ENCODE results near the gene ITGB8. TPM values are rescaled to one million over a fixed set of nuclear protein-coding genes. Genes with fewer than 3 reads are reported as not detected.

ITGB8 gene
- total RNA-seq, 1 experiment from 2014 or later, result 2.4 TPM

- BruUV-seq (replicated peaks), result no TSS peak
- H3K27ac ChIP-seq (ENCODE audit: low read depth, low read length), result no peak overlapping the region
- intact Hi-C loops (cut with micrococcal nuclease), result no loop called here
- H3K79me2 ChIP-seq (ENCODE audit: insufficient read depth, low read length), result no peaks in the 10 kb centered on the region
- DNase-seq (ENCODE audit: low read depth, low spot score), result no peak
- H4K20me1 ChIP-seq (ENCODE audit: insufficient read depth), result no peaks in the 10 kb centered on the region
- no peak for TF ChIP-seq RAD21 (IDR thresholded peaks at IDR 0.05; ENCODE audit: low read depth)
- no peak for TF ChIP-seq FOSL1 (IDR thresholded peaks at IDR 0.05; ENCODE audit: low read depth)
- TF ChIP-seq ZNF274 (IDR thresholded peaks at IDR 0.05; ENCODE audit: low read depth, low read length), result no peak
- no peak for TF ChIP-seq CTCF (IDR thresholded peaks at IDR 0.05 in 2 of 3, conservative IDR thresholded peaks at IDR 0.05 in 1 of 3; ENCODE audit: borderline replicate concordance in 1 of 3, insufficient read depth in 1 of 3, low read depth in 2 of 3, low read length in 2 of 3)
- no peak for TF ChIP-seq MAX (IDR thresholded peaks at IDR 0.05)
- no peak for TF ChIP-seq SIN3A (IDR thresholded peaks at IDR 0.05; ENCODE audit: low read depth)
- no peak for TF ChIP-seq YY1 (IDR thresholded peaks at IDR 0.05; ENCODE audit: extremely low read depth, insufficient replicate concordance, low read depth, low read length)
- TF ChIP-seq REST (IDR thresholded peaks at IDR 0.05; ENCODE audit: low read depth), result no peak
- TF ChIP-seq EGR1 (IDR thresholded peaks at IDR 0.05; ENCODE audit: low read depth), result no peak
- TF ChIP-seq POLR2A (IDR thresholded peaks at IDR 0.05; ENCODE audit: borderline replicate concordance, extremely low read depth, insufficient read depth, insufficient read length), result no peak
- TF ChIP-seq ELF1 (IDR thresholded peaks at IDR 0.05; ENCODE audit: borderline replicate concordance, low read depth), result no peak
- TF ChIP-seq SP1 (IDR thresholded peaks at IDR 0.05; ENCODE audit: low read depth), result no peak
- no peak for TF ChIP-seq CBX3 (IDR thresholded peaks at IDR 0.05; ENCODE audit: low read depth)
- no peak for TF ChIP-seq EZH2phosphoT487 (IDR thresholded peaks at IDR 0.05; ENCODE audit: borderline replicate concordance)
- no peak for TF ChIP-seq ATF3 (IDR thresholded peaks at IDR 0.05)
- TF ChIP-seq ZBTB33 (IDR thresholded peaks at IDR 0.05; ENCODE audit: extremely low read depth, insufficient replicate concordance, low read length), result no peak
- TF ChIP-seq EZH2 (IDR thresholded peaks at IDR 0.05), result no peak
- TF ChIP-seq SRF (IDR thresholded peaks at IDR 0.05; ENCODE audit: low read depth), result no peak
- H3K4me1 ChIP-seq (ENCODE audit: control insufficient read depth in 1 of 2, insufficient read depth in 2 of 2, low read length in 2 of 2), result no peaks in the 10 kb centered on the region
- ChIA-PET RAD21 (ENCODE audit: low non-redundant PET in 1 of 2, low total read pairs in 2 of 2, uncharacterized antibody in 2 of 2, unreplicated experiment in 2 of 2) (no interaction called here), POLR2A (no interaction called here), CTCF (interaction anchor here (1.2 to 1.4 kb wide), 2 partner anchors 553 to 560 kb away, joined by 3 to 5 read pairs; no protein-coding TSS in a partner anchor)
- no peaks in the 10 kb centered on the region for H3K36me3 ChIP-seq (ENCODE audit: control insufficient read depth in 1 of 2, insufficient read depth in 2 of 2, low read length in 2 of 2)
- no peak for ATAC-seq
- H3K9me2 ChIP-seq (ENCODE audit: insufficient read depth), result no peaks in the 10 kb centered on the region
- no peaks in the 10 kb centered on the region for H3K27me3 ChIP-seq (ENCODE audit: insufficient read depth, low read length)
- H3K9me3 ChIP-seq (ENCODE audit: control insufficient read depth in 1 of 2, insufficient read depth in 1 of 2, low read depth in 1 of 2, low read length in 2 of 2), result no peaks in the 10 kb centered on the region
- no peak overlapping the region for H3K4me2 ChIP-seq (ENCODE audit: low read length)
- no peak overlapping the region for H3K4me3 ChIP-seq (replicated peaks in 1 of 2; ENCODE audit: low read depth in 1 of 2, low read length in 2 of 2)
- no peak overlapping the region for H3K9ac ChIP-seq (ENCODE audit: low read length)
- H2AFZ ChIP-seq (ENCODE audit: low read depth, low read length, poor library complexity, severe bottlenecking), result no peak overlapping the region
Measured at GRCh38 chr7:20307119-20307518, 23.6 kb upstream of the ITGB8 start.
